ENCODE data around the gene ADGRF4.
"Not testable (repeated sequence)": the region's sequence is repeated elsewhere in the genome, so short reads cannot be mapped to it uniquely, and the experiment has no call there.

The ADGRF4 gene

GRCh38 chr6:47733879-47734558, 35.6 kb downstream of the ADGRF4 start:
- H3K9ac ChIP-seq (ENCODE audit: insufficient read length): no peak overlapping the region
- H3K4me3 ChIP-seq: no peak overlapping the region
- DNase-seq (ENCODE audit: low read depth, low spot score): no peak
- no peak overlapping the region for H3K27ac ChIP-seq
- no peaks in the 10 kb centered on the region for H3K9me3 ChIP-seq (ENCODE audit: low read depth, low read length)
- no peak for TF ChIP-seq EZH2 (IDR thresholded peaks at IDR 0.05)
- TF ChIP-seq POLR2AphosphoS5 (IDR thresholded peaks at IDR 0.05; ENCODE audit: borderline replicate concordance, low read depth, low read length): no peak
- no peak for TF ChIP-seq FOXP2 (optimal IDR thresholded peaks at IDR 0.05; ENCODE audit: control extremely low read depth, extremely low read length, insufficient read depth)
- H3K36me3 ChIP-seq (ENCODE audit: insufficient read depth, low read length): no peaks in the 10 kb centered on the region

DNA sequence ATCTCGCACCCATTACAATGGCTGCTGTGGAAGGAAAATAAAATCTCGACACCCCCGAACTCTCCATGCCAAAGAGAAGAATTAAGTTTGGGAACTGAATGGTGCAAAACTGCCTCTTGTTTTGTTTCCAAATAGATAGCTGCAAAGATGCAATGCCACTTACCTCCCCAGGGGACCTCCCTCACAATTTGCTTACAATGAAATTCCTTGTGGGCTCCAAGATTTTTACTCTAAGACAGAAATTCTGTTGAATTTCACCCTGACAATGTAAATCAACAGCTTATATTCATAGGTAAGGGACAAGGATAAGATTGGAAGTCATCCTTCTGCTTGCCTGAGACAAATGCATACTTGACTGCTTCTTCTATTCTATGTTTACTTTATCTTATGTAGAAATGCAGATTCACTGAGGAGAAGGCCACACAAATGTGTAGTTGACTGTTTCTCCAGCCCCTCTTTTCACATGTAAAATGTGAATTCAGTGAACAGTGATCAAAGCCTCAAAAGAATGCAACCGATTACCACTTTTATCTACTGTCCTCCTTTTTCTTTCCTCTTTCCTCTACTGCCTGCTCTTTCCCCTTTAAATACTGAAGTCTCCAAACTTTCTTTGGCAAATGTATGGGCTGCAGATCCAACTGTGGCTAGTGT, 36.6 kb downstream of the ADGRF4 start:
- H3K27ac ChIP-seq: no peak overlapping the region
- no peak for DNase-seq (ENCODE audit: low read depth, low spot score)
- no peak overlapping the region for H3K9ac ChIP-seq (ENCODE audit: insufficient read length)
- no peaks in the 10 kb centered on the region for H3K36me3 ChIP-seq (ENCODE audit: insufficient read depth, low read length)
- no peaks in the 10 kb centered on the region for H3K9me3 ChIP-seq (ENCODE audit: low read depth, low read length)
- TF ChIP-seq EZH2 (IDR thresholded peaks at IDR 0.05) (no peak), POLR2AphosphoS5 (IDR thresholded peaks at IDR 0.05; ENCODE audit: borderline replicate concordance, low read depth, low read length) (no peak), FOXP2 (optimal IDR thresholded peaks at IDR 0.05; ENCODE audit: control extremely low read depth, extremely low read length, insufficient read depth) (no peak)
- no peak overlapping the region for H3K4me3 ChIP-seq

DNA sequence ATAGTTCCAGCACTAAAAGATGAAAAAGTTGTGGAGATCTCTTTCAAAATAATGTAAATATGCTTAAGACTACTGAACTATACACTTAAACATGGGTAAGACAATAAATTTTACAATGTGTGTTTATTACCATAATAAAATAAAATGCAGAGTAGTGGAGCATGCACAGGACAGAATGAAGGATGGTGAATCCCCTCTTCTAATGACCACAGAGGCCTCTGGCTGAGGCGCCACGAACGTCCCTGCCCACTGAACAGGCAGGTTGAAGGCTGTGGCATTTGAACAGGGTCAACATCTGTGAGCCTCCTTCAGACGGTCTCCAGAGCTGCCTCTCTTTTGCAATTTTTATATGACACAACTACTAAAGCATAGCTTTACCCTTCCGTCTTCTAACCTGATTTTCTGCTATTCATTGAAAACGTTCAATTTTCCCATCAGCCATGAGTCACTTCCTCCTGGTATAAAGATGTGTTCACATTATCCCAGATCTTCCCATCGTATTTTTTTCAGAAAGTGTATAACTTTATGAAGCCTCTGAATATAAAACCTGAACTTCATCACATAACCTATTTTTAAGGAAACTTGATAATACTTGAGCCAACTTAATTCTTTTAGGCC, 37.8 kb downstream of the ADGRF4 start:
- no peak for TF ChIP-seq EZH2 (IDR thresholded peaks at IDR 0.05)
- TF ChIP-seq FOXP2 (optimal IDR thresholded peaks at IDR 0.05; ENCODE audit: control extremely low read depth, extremely low read length, insufficient read depth): no peak
- no peak for TF ChIP-seq POLR2AphosphoS5 (IDR thresholded peaks at IDR 0.05; ENCODE audit: borderline replicate concordance, low read depth, low read length)
- Histone ChIP-seq H3K4me3 (no peak overlapping the region), H3K27ac (no peak overlapping the region), H3K9me3 (ENCODE audit: low read depth, low read length) (no peaks in the 10 kb centered on the region), H3K36me3 (ENCODE audit: insufficient read depth, low read length) (no peaks in the 10 kb centered on the region), H3K9ac (ENCODE audit: insufficient read length) (no peak overlapping the region)
- DNase-seq (ENCODE audit: low read depth, low spot score): no peak

- H3K4me3 ChIP-seq: no peak overlapping the region
- H3K9me3 ChIP-seq (ENCODE audit: low read depth, low read length): no peaks in the 10 kb centered on the region
- H3K9ac ChIP-seq (ENCODE audit: insufficient read length): no peak overlapping the region
- DNase-seq (ENCODE audit: low read depth, low spot score): no peak
- H3K36me3 ChIP-seq (ENCODE audit: insufficient read depth, low read length): no peaks in the 10 kb centered on the region
- no peak overlapping the region for H3K27ac ChIP-seq
- TF ChIP-seq FOXP2 (optimal IDR thresholded peaks at IDR 0.05; ENCODE audit: control extremely low read depth, extremely low read length, insufficient read depth) (no peak), POLR2AphosphoS5 (IDR thresholded peaks at IDR 0.05; ENCODE audit: borderline replicate concordance, low read depth, low read length) (no peak), EZH2 (IDR thresholded peaks at IDR 0.05) (no peak)
Observed at GRCh38 chr6:47737406-47737805, 39.0 kb downstream of the ADGRF4 start.

- TF ChIP-seq EZH2 (IDR thresholded peaks at IDR 0.05): no peak
- TF ChIP-seq FOXP2 (optimal IDR thresholded peaks at IDR 0.05; ENCODE audit: control extremely low read depth, extremely low read length, insufficient read depth): no peak
- no peak for TF ChIP-seq POLR2AphosphoS5 (IDR thresholded peaks at IDR 0.05; ENCODE audit: borderline replicate concordance, low read depth, low read length)
- Histone ChIP-seq H3K27ac (no peak overlapping the region), H3K9ac (ENCODE audit: insufficient read length) (no peak overlapping the region), H3K36me3 (ENCODE audit: insufficient read depth, low read length) (no peaks in the 10 kb centered on the region), H3K9me3 (ENCODE audit: low read depth, low read length) (no peaks in the 10 kb centered on the region), H3K4me3 (no peak overlapping the region)
- DNase-seq (ENCODE audit: low read depth, low spot score): no peak
Observed at GRCh38 chr6:47740714-47741113, 42.3 kb downstream of the ADGRF4 start.

GRCh38 chr6:47741807-47742206, 43.4 kb downstream of the ADGRF4 start:
- TF ChIP-seq POLR2AphosphoS5 (IDR thresholded peaks at IDR 0.05; ENCODE audit: borderline replicate concordance, low read depth, low read length) (no peak), FOXP2 (optimal IDR thresholded peaks at IDR 0.05; ENCODE audit: control extremely low read depth, extremely low read length, insufficient read depth) (no peak), EZH2 (IDR thresholded peaks at IDR 0.05) (no peak)
- Histone ChIP-seq H3K27ac (no peak overlapping the region), H3K9ac (ENCODE audit: insufficient read length) (no peak overlapping the region), H3K9me3 (ENCODE audit: low read depth, low read length) (no peaks in the 10 kb centered on the region), H3K36me3 (ENCODE audit: insufficient read depth, low read length) (no peaks in the 10 kb centered on the region), H3K4me3 (no peak overlapping the region)
- DNase-seq (ENCODE audit: low read depth, low spot score): no peak

DNA sequence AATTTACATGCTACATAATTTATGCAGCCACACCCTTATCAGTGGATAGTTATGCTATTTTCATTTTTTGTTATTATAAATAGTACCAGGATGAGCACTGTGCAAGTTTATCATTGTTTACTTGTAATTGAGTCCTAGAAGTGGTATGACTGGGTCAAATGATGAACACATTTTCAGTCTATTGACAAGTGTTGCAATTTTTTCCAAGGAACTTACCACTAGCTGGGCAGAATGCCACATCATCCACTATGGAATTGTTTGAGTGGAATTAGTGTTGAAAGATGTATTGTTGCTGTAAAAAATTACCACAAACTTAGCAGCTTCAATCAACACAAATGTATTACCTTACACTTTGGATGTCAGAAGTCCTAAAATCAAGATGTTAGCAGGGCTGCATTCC, 45.4 kb downstream of the ADGRF4 start:
- no peak for TF ChIP-seq FOXP2 (optimal IDR thresholded peaks at IDR 0.05; ENCODE audit: control extremely low read depth, extremely low read length, insufficient read depth)
- TF ChIP-seq POLR2AphosphoS5 (IDR thresholded peaks at IDR 0.05; ENCODE audit: borderline replicate concordance, low read depth, low read length): no peak
- no peak for TF ChIP-seq EZH2 (IDR thresholded peaks at IDR 0.05)
- Histone ChIP-seq H3K36me3 (ENCODE audit: insufficient read depth, low read length) (no peaks in the 10 kb centered on the region), H3K9me3 (ENCODE audit: low read depth, low read length) (no peaks in the 10 kb centered on the region), H3K4me3 (no peak overlapping the region), H3K27ac (no peak overlapping the region), H3K9ac (ENCODE audit: insufficient read length) (no peak overlapping the region)
- no peak for DNase-seq (ENCODE audit: low read depth, low spot score)

DNA sequence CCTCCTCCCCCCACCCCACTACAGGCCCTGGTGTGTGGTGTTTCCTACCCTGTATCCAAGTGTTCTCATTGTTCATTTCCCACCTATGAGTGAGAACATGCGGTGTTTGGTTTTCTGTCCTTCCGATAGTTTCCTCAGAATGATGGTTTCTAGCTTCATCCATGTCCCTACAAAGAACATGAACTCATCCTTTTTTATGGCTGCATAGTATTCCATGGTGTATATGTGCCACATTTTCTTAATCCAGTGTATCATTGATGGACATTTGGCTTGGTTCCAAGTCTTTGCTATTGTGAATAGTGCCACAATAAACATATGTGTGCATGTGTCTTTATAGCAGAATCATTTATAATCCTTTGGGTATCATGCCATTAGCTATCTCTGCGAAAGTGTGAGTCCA, 46.9 kb downstream of the ADGRF4 start:
- H3K9me3 ChIP-seq (ENCODE audit: low read depth, low read length); H3K27ac ChIP-seq; H3K36me3 ChIP-seq (ENCODE audit: insufficient read depth, low read length); H3K4me3 ChIP-seq; H3K9ac ChIP-seq (ENCODE audit: insufficient read length); DNase-seq (ENCODE audit: low read depth, low spot score): not testable (repeated sequence)
